Fibroblast of mammary gland (primary cell): ENCODE measurements around the gene GRSF1.

ENCODE experiments used
- DNase-seq: peaks from one replicate; pipeline ENCODE4 v3.0.0-alpha.2; 2010; ENCODE audit warnings: low read depth
- H3K4me3 ChIP-seq: 2 replicates; pipeline ENCODE4 v1.5.1; 2011; ENCODE audit warnings: low read depth, mild to moderate bottlenecking, low read length, moderate library complexity; ENCODE audit not compliant: control insufficient read depth
- CTCF ChIP-seq: conservative IDR thresholded peaks from 2 replicates; pipeline ENCODE4 v1.5.1; 2011; ENCODE audit warnings: low read depth, low read length, inconsistent platforms; ENCODE audit not compliant: control insufficient read depth, insufficient read depth

The GRSF1 gene

GRCh38 chr4:70839589-70840093 lies at the start of gene GRSF1:
Gene GRSF1 (minus strand): TSS chr4:70839890. CDS start chr4:70839827, 63 bp downstream.
- TF ChIP-seq CTCF: no peak
- H3K4me3 ChIP-seq: peak within 1 kb of the TSS; percentile 79
- peak; percentile 91 for DNase-seq

GRCh38 chr4:70885174-70885573 lies 45.5 kb upstream of the GRSF1 start:
- no peak overlapping the region for H3K4me3 ChIP-seq
- no peak for TF ChIP-seq CTCF
- peak; percentile 21 for DNase-seq

- no peak overlapping the region for H3K4me3 ChIP-seq
- DNase-seq: no peak
- TF ChIP-seq CTCF: no peak
Measured at GRCh38 chr4:70880739-70881138, 41.0 kb upstream of the GRSF1 start.

- TF ChIP-seq CTCF: no peak
- no peak overlapping the region for H3K4me3 ChIP-seq
- no peak for DNase-seq
Measured at GRCh38 chr4:70877556-70877955, 37.9 kb upstream of the GRSF1 start.

GRCh38 chr4:70874268-70875156 lies 34.8 kb upstream of the GRSF1 start:
- H3K4me3 ChIP-seq: no peak overlapping the region
- no peak for TF ChIP-seq CTCF
- no peak for DNase-seq

GRCh38 chr4:70873216-70873615 lies 33.5 kb upstream of the GRSF1 start:
- no peak for TF ChIP-seq CTCF
- no peak for DNase-seq
- H3K4me3 ChIP-seq: no peak overlapping the region
